KMS-11 (cell line): Measurements from ENCODE around the gene ZFR2.

ENCODE experiments used
- H2AFZ ChIP-seq: fragments of 200-600 bp; sonication (generic); 2 replicates; pipeline ENCODE4 v1.6.1; 2016; ENCODE audit warnings: antibody characterized with exemption, mixed run types, low read depth
- H3K27ac ChIP-seq: fragments of 200-600 bp; sonication (generic); 2 replicates; pipeline ENCODE4 v1.6.1; 2016; ENCODE audit warnings: mild to moderate bottlenecking, mixed run types
- H3K27me3 ChIP-seq: fragments of 200-600 bp; sonication (generic); 2 replicates; pipeline ENCODE4 v1.6.1; 2017; ENCODE audit warnings: mild to moderate bottlenecking, low read depth, mixed run types, moderate library complexity; ENCODE audit not compliant: insufficient read depth
- H3K36me3 ChIP-seq: fragments of 200-600 bp; sonication (generic); 2 replicates; pipeline ENCODE4 v1.6.1; 2017; ENCODE audit warnings: mild to moderate bottlenecking, mixed run types; ENCODE audit not compliant: insufficient read depth
- H3K4me1 ChIP-seq: fragments of 200-600 bp; sonication (generic); 2 replicates; pipeline ENCODE4 v1.6.1; 2016; ENCODE audit warnings: mild to moderate bottlenecking, low read depth, mixed run types; ENCODE audit not compliant: poor library complexity, severe bottlenecking
- H3K4me2 ChIP-seq: fragments of 200-600 bp; sonication (generic); 2 replicates; pipeline ENCODE4 v1.7.0; 2016; ENCODE audit warnings: mild to moderate bottlenecking, mixed run types
- H3K4me3 ChIP-seq: fragments of 200-600 bp; sonication (generic); IDR thresholded peaks from 2 replicates; pipeline ENCODE4 v1.6.1; 2017; ENCODE audit warnings: low read depth, low read length, mixed read lengths; ENCODE audit not compliant: insufficient read depth
- H3K79me2 ChIP-seq: fragments of 200-600 bp; sonication (generic); 2 replicates; pipeline ENCODE4 v1.6.1; 2016; ENCODE audit warnings: low read depth, mixed run types; ENCODE audit not compliant: insufficient read depth
- H3K9ac ChIP-seq: fragments of 200-600 bp; sonication (generic); 2 replicates; pipeline ENCODE4 v1.6.1; 2016; ENCODE audit warnings: mild to moderate bottlenecking, mixed run types
- H4K20me1 ChIP-seq: fragments of 200-600 bp; sonication (generic); 2 replicates; pipeline ENCODE4 v1.6.1; 2016; ENCODE audit warnings: mild to moderate bottlenecking, mixed run types; ENCODE audit not compliant: insufficient read depth
- CTCF ChIP-seq: fragments of 200-600 bp; sonication (generic); conservative IDR thresholded peaks from 2 replicates; pipeline ENCODE4 v1.6.1; 2017; ENCODE audit warnings: low read depth, mild to moderate bottlenecking, antibody characterized with exemption, low read length, moderate library complexity, mixed read lengths

The ZFR2 gene

DNA sequence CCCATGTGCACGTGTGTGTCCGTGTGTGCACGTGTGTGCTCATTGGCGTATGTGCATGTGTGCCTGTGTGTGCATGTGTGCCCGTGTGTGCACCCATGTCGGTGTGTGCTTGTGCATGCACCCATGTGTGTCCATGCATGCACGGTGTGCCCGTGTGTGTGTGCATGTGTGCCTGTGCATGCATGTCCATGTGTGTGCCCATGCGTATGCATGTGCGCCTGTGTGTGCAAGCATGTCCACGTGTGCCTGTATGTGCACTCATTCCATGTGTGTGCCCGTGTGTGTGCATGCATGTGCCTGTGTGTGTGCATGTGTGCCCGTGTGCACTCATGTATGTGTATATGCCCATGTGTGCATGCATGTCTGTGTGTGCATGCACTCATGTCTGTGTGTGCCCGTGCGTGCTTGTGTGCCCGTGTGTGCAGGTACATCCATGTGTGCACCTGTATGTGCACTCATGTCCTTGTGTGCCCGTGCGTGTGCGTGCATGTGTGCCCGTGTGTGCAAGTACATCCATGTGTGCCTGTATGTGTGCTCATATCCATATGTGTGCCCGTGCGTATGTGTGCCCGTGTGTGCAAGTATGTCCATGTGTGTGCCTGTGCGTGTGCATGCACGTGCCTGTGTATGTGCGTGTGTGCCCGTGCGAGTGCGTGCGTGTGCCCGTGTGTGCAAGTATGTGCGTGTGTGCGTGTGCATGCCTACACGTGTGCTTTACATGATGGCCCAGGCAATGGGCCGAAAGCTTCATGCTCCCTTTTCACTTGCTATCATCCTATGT is 61.1 kb downstream of the ZFR2 start:
- Histone ChIP-seq H3K27me3 (peaks cover 61% of the 10 kb centered on the region), H3K79me2 (no peaks in the 10 kb centered on the region), H3K4me3 (no peak overlapping the region), H3K4me1 (no peaks in the 10 kb centered on the region), H3K36me3 (no peaks in the 10 kb centered on the region), H3K27ac (no peak overlapping the region), H3K9ac (no peak overlapping the region), H3K4me2 (no peak overlapping the region), H4K20me1 (no peaks in the 10 kb centered on the region), H2AFZ (no peak overlapping the region)
- TF ChIP-seq CTCF: no peak

GRCh38 chr19:3807131-3807480 is 61.7 kb downstream of the ZFR2 start:
- Histone ChIP-seq H2AFZ (no peak overlapping the region), H3K36me3 (no peaks in the 10 kb centered on the region), H3K27me3 (peaks cover 62% of the 10 kb centered on the region), H3K9ac (no peak overlapping the region), H3K4me1 (no peaks in the 10 kb centered on the region), H3K4me3 (no peak overlapping the region), H4K20me1 (no peaks in the 10 kb centered on the region), H3K27ac (no peak overlapping the region), H3K4me2 (no peak overlapping the region), H3K79me2 (no peaks in the 10 kb centered on the region)
- no peak for TF ChIP-seq CTCF

- no peak for TF ChIP-seq CTCF
- H3K4me1 ChIP-seq: no peaks in the 10 kb centered on the region
- H2AFZ ChIP-seq: no peak overlapping the region
- H3K79me2 ChIP-seq: no peaks in the 10 kb centered on the region
- no peak overlapping the region for H3K27ac ChIP-seq
- no peaks in the 10 kb centered on the region for H3K36me3 ChIP-seq
- H3K4me3 ChIP-seq: no peak overlapping the region
- no peaks in the 10 kb centered on the region for H4K20me1 ChIP-seq
- H3K27me3 ChIP-seq: peaks cover 69% of the 10 kb centered on the region
- H3K9ac ChIP-seq: no peak overlapping the region
- H3K4me2 ChIP-seq: no peak overlapping the region
These were observed 63.0 kb downstream of the ZFR2 start for GRCh38 chr19:3805859-3806258.

DNA sequence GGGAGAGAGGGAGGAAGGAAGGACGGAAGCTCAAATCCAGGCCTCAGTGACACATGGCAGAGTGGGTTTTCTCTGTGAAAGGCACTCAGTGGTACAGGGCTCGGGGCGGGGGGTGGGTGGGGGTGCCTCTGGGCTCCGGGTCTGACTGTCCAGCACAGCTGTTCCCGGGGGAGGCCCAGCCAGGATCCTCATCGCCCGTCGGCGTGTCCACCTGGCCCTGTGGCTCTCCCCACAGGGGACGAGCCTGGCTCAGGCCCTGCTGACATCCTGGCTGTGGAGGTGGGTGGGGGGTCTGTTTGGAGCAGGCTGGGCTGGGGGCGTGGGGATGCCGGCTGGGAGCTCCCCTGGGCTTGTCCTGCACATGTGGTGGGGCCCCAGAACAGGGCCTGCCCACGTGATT is 64.4 kb downstream of the ZFR2 start:
- H3K4me1 ChIP-seq: no peaks in the 10 kb centered on the region
- no peaks in the 10 kb centered on the region for H4K20me1 ChIP-seq
- H3K79me2 ChIP-seq: no peaks in the 10 kb centered on the region
- H2AFZ ChIP-seq: no peak overlapping the region
- H3K4me3 ChIP-seq: no peak overlapping the region
- no peak overlapping the region for H3K27ac ChIP-seq
- H3K27me3 ChIP-seq: peaks cover 68% of the 10 kb centered on the region
- TF ChIP-seq CTCF: no peak
- no peaks in the 10 kb centered on the region for H3K36me3 ChIP-seq
- H3K4me2 ChIP-seq: no peak overlapping the region
- no peak overlapping the region for H3K9ac ChIP-seq
